GM18870 (cell line): Measurements from ENCODE around the gene HS3ST1.

Source experiments
- ATAC-seq: cut with Tn5 transposase; IDR thresholded peaks from one replicate; pipeline ENCODE4 v1.9.1; 2021; ENCODE audit warnings: moderate library complexity; ENCODE audit not compliant: unreplicated experiment

The HS3ST1 gene

GRCh38 chr4:11428231-11428898 lies at the start of gene HS3ST1:
HS3ST1 (minus strand) TSS chr4:11428894; CDS start chr4:11400005, 28,889 bp downstream.
- peak; percentile 32 for ATAC-seq

- no peak for ATAC-seq
Measured at GRCh38 chr4:11475871-11476270, 47.2 kb upstream of the HS3ST1 start.

GRCh38 chr4:11474146-11474545 lies 45.5 kb upstream of the HS3ST1 start:
- ATAC-seq = no peak

- ATAC-seq = no peak
Measured at GRCh38 chr4:11472535-11472934, 43.8 kb upstream of the HS3ST1 start.

GRCh38 chr4:11471618-11472017 lies 42.9 kb upstream of the HS3ST1 start:
- peak; percentile 70 for ATAC-seq

GRCh38 chr4:11471046-11471441 lies 42.4 kb upstream of the HS3ST1 start:
- ATAC-seq = no peak

GRCh38 chr4:11470438-11471045 lies 41.8 kb upstream of the HS3ST1 start:
- ATAC-seq = peak; percentile 66

GRCh38 chr4:11469650-11470437 lies 41.1 kb upstream of the HS3ST1 start:
- ATAC-seq = peak; percentile 74

GRCh38 chr4:11468901-11469300 lies 40.2 kb upstream of the HS3ST1 start:
- ATAC-seq = no peak

GRCh38 chr4:11467931-11468330 lies 39.2 kb upstream of the HS3ST1 start:
- ATAC-seq = no peak

GRCh38 chr4:11463707-11464106 lies 35.0 kb upstream of the HS3ST1 start:
- ATAC-seq = no peak

GRCh38 chr4:11456401-11456800 lies 27.7 kb upstream of the HS3ST1 start:
- ATAC-seq = no peak

- ATAC-seq = no peak
Measured at GRCh38 chr4:11455201-11455835, 26.6 kb upstream of the HS3ST1 start.

- no peak for ATAC-seq
Measured at GRCh38 chr4:11451716-11452115, 23.0 kb upstream of the HS3ST1 start.

- ATAC-seq = no peak
Measured at GRCh38 chr4:11446155-11446811, 17.6 kb upstream of the HS3ST1 start.

GRCh38 chr4:11441194-11441556 lies 12.5 kb upstream of the HS3ST1 start:
- no peak for ATAC-seq

- ATAC-seq = no peak
Measured at GRCh38 chr4:11440481-11441193, 11.9 kb upstream of the HS3ST1 start.

GRCh38 chr4:11439836-11440235 lies 11.1 kb upstream of the HS3ST1 start:
- no peak for ATAC-seq

GRCh38 chr4:11438647-11439046 lies 10.0 kb upstream of the HS3ST1 start:
- no peak for ATAC-seq

- ATAC-seq = peak; percentile 43
Measured at GRCh38 chr4:11436673-11437072, 8.0 kb upstream of the HS3ST1 start.
